HG03095 (cell line): ENCODE data around the gene MYO1B.

Experiments used
- ATAC-seq: cut with Tn5 transposase; IDR thresholded peaks from one replicate; pipeline ENCODE4 v1.9.1; 2021; ENCODE audit warnings: moderate library complexity; ENCODE audit not compliant: unreplicated experiment

The MYO1B gene

DNA sequence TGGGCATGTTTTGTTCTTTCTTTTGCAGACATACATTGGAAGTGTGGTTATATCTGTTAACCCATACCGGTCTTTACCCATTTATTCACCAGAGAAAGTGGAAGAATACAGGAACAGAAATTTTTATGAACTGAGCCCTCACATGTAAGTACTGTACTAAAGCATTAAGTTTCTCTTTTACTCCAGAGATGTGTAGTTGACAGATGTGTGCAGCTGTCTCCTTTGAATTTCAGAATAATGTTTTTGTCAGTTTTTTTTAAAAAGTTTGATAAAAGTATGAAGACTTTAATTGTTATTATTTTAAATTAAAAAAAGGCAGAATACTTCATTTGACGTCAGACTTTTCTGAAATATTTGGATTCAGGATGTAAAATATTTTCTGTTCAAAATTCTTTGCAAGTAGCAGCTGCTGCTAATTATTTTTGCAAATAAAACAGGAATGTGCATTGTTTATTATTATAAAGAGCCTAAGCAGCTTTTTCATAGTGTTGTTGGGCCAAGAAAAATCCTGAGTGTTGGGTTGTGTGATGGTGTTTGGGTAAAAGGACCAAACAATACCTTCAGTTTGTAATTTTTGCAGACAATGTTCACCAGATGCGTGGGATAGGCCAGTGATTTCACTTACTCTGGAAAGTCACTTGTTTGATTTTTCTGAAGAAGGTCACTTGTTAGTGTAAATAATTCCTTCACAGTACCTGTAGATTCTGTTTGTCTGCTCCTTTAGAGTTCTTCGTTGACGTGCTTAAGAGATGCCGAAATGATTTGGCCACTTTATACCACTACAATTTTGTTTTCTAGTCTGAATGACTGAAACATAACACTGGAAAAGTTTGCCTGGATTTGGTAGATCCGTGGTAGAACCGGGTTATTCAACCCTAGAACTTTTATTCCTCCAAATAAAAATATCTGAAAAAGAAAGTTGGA lies 51.1 kb downstream of the MYO1B start:
- no peak for ATAC-seq

DNA sequence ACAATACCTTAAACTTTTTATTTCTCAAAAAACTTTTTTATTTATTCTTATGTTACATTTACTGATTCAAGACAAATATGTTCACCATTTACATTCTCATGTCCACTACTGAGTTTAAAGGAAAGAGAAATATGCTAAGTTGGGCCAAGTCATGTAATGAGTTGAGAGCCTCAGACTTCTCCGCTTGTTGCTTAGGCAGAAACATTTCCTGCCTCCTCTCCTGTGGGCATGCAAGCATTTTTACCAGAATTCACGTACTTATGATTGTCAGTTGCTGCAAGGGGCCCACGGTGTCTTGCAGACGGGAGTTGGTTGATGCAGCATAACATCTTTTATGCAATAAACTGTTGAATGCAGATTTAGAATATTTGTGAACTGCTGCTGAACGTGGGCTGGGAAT lies 51.8 kb downstream of the MYO1B start:
- ATAC-seq: no peak

DNA sequence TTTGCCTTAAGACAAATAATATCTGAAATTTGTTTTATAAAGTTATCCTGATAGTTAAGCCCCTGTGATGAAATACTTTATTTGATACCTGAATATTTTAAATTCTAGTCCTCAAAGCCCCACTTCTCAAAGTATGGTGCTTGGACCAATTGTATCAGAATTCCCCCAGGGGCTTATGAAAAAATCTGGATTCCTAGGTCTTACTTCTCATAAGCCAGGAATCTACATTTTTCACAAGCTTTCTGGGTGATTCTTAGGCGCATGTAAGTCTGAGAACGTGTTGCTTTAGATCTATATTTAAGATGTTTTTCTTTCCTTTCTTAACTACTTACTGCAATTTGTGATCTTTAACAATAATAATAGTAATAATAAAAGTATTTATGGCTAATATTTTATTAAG lies 53.1 kb downstream of the MYO1B start:
- ATAC-seq: no peak

DNA sequence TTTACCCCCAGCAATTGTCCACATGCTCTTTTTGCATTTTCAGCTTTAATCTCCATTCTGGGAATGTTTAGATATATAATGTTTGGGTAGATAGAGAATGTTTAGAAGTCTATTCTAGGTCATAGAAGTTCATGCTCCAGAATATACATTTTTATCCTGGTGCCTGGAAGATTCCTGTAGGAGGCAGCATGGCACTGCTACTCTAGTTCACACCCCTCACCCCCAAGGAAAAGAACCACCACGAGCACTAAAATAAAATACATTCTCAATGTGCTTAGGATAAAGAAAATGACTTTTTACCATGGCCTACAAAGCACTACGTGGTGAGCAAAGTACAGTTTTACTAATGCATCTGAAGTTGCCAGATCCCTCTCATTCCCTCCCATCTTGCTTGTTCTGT lies 53.8 kb downstream of the MYO1B start:
- ATAC-seq: no peak

DNA sequence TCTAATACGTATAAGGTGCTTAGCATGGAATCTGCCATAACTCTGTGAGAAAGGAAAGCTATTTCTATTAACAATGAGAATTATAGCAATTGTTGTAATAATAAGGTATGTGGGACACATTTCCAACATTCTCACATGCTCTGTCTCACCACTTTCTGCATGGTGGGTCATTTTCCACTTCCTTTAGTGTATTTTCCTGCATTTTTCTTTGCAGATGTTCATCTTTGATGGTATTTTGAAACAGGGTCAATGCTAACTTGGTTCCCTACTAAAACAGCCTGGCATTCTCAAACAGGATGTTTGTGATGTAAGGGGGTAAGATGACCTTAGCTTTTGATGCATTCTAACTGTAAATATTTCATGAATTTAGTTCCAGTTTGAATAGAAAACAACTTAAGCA lies 54.7 kb downstream of the MYO1B start:
- ATAC-seq: no peak

DNA sequence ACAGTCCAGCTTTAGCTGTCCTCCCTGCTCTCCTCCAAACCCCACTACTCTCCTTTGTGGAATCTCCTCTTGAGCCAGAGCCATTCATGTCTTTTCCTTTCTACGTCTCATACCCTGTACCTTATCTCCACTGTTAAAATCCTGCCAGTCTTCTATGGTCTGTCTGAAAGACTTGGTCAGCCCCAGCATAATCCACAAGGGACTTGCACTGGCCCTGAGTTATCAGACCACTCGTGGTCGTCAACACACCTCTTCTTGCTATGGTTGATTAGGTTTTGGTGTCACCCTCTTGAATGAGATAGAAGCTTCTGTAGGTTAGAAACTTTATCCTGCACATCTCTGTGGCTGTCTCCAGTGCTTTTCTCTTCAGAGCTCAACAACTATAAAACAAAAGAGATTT lies 56.8 kb downstream of the MYO1B start:
- no peak for ATAC-seq

DNA sequence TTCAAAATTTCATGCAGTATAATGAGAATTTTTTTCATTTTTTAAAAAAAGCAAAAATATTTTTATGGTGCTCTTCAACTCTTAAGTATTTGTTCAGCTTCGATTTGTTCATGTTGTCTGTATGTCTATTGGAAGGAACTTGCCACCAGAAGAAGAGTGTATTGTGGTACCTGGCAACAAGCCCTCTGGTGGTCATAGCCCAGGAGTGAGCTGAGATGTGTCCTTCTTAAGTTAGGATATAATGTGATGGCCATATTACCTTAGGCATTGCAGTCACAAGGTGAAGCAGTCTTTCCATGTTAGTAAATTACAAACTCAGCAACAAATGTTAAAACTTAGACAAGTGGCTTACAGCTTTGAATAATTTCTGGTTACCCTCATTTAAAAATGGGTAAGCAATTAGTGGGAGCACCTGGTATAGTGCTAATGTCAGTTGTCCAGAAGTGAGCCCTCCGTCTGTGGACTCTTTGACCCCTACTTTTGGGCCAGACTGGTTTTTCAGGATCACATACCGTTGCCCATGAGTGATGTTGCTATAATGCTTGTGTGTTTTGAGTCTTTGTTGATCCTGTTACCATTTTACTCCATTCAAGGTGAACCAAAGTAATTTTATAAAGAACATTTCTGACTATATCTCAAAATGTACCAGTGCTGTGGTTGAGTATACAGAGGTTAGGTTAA lies 57.4 kb downstream of the MYO1B start:
- peak; percentile 74 for ATAC-seq

DNA sequence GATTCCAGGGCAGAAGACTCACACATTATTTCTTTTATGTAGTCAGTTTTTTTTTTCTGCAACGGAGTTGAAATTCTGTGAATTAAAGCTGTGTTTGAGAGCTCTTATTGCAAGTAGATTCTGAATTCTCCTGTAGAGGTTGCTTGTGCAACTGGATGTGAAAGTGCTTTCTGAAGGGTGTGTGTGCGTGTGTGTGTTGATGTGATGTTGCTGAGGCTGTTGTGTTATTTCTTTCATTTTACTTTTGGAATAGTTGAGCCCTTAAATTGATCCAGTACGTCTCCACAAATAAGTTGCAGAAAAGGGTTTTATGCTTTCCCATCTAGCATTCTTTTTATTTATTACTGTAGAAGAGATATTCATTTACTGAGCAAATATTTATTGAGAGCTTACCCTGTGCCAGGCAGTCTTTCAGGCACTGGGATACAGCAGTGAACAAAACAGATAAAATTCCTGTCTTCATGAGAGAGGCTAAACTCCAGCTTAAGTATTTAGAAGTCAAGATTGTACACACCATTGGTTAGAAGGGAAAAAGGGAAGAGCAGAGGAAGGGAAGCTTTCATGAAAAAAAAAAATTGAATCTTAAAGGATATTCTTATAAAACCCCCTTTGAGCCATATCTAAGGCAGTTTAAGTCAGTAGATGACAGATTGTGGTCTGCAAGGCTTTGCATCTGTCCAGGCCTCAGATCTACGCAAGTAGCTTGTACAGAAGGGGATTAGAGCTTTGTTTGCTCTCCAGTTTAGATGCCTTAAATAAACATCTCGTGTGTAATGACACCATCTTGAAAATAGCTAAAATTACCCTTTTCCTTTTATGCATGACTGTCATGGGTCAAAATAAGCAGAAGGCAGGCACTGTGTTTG lies 58.2 kb downstream of the MYO1B start:
- ATAC-seq: no peak

DNA sequence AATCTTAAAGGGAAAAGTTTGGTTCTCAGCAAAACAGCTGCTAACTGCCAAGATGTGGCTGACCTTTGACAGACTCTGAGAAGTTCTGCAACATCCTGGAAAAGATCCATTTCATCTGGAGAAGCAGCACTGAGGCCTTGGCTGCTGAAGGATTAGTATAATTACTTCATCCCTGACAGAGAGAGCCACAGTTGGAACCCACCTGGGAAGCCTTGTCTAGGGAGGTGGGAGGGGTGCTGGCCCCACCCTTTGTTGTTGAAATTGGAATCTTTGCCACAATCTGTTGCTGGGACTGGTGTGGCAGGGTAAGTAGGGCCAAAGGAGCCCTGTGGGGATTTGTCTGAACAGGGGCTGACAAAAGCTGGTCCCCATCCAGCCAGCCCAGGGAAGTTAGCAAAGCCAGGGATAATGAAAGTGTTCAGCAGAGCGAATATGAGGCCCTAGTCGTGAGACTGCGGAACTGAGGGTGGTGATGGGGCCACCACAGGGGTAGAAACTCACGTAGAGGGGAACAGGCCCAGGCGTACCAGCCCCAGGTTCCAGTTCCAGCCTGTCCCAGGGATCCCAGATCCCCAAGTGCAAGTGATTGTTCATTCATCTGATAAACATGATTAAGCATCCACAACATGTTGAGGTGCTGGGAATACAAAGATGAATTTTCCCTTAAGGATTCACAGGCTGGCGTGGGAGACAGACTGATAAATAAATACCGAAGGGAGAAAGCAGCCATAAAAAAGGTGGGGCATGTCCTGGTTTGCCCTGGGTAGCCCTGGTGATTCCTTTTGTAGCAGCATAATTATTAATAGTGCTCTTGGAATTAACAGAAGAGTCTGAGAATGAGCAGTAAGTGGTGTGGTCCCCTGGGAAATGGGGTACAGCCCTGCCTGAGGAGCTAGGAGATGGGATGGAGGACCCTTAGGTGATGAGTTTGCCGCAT lies 60.0 kb downstream of the MYO1B start:
- no peak for ATAC-seq

DNA sequence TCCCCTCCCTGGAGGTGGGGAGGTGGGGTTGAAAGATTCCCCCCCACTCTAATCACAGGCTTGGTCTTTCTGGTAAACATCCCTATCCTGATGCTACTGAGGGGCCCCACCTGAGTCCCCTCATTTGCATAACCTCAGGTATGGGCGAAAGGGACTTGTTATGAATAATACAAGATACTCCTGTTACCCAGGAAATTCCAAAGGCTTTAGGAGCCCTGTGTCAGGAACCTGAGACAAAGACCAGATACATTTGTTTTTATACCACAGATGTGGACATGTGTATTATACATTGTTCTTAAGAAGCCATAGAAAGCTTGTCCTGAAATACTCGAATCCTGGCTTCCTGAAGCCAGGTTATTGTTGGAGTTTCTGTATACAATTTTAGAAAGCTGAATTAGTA lies 62.8 kb downstream of the MYO1B start:
- ATAC-seq: no peak

DNA sequence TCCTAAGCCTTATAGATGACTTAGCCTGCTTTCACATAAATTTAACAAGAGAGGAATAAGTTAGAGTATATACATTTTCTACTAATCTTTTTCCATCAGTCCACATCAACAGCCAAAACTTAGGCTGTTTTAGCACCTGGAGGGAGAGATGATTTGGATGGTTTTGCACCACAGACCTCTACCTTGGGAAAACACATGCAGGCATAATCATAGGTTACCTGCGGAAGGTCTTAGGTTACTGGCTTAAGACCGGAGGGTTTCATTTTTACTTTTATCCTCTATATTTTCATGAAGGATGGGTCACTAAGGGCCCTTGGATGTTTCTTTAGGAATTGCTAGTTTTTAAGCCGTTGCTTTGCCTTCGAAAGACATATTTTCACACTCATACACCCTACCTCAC lies 66.0 kb downstream of the MYO1B start:
- ATAC-seq: no peak

DNA sequence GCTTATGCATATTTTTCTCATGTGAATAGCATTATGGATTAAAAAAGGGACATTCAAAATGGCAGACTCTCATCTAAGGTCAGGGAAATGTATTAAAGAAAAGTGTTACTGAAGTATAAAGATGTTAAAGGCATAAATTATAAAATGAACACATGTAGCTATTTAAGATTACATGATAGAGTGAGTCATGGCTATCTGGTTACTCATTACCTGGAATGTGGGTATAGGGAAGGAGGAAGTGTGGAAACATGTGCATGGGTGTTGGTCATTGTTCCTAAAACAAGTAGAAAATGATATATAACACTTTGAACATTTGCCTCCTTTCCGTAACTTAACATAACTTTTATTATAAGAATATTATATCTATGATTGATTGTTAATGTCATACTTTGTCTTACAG lies 66.4 kb downstream of the MYO1B start:
- no peak for ATAC-seq

DNA sequence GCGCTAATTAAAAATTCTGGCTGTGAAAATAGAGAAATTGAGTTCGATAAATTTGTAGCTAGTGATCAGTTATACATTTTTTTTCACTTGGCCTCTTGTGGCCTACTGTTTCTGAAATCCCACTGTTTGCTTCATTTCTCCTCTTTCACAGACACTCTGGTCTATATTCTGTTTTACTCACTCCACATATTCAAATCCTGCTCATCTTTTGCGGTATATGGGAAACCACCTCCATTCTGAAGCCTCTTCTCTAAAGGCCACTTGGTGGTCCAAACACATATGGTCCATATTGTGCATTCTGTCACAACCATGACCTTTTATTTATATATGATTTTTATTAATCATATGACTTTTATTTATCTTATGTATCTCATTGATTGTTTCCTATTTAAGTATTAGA lies 67.0 kb downstream of the MYO1B start:
- no peak for ATAC-seq

DNA sequence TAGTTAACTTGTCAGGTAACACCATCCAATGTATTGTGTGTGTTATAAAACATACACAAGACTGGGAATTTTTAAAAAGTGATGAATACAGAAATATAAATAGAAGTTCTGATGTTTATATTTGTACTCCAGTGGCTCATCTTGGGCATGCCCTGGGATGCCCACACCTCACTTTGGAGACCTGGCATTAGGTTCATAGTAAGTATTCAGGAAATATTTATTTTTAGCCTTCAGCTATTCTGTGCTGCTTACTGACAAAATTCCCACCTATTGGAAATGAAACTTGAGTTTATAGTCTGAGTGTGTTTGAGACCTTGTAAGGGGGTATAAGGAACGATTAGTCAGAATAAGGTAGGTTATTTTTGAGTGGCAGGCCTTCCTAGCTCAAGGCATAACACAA lies 67.5 kb downstream of the MYO1B start:
- no peak for ATAC-seq

DNA sequence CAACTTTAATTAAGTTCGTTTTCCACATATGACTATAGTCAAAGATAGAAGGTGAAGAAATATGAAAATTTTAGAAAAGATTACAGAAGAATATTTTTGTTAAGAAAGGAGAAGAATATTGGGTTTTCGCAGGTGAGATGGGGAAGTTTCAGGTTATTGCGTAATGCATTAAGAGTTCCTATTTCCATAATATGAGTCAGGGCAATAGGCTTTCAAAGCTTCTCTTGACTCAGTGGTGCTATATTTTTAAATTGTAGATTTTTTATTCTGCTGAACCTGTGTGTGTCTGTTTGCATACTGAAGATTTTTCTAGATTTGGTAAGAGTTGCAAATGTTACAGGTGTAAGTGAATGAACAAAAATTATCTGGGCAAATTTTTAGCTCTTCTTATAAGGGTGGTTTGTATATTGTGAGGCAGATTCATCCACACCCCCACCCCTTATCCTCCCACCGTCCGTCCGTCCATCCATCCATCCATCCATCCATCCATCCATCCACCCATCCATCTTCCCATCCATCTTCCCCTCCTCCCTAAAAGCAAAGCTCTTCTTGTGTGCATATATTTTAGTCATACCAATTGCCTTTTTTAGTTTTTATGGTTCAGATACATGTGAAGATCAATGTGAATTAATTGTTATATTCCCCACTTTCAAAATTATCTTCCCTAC lies 69.6 kb downstream of the MYO1B start:
- ATAC-seq: no peak

DNA sequence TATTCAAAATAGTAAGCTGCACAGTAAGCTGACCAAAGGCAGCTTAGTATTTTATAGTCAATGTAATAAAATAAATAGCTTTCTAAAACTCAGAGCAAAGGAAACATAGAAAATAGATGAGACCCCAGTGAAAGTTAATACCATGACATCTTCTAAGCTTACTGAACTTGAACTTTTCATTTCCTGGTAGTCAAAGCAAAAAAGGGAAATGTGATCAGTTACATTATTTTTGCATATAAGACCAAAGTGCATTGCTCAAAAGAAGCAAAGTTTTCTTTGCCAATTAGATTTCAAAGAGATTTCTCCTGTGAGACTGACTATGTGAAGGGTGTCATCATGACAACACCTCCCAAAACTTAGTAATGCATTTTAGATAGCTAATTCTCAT lies 70.2 kb downstream of the MYO1B start:
- ATAC-seq: no peak

DNA sequence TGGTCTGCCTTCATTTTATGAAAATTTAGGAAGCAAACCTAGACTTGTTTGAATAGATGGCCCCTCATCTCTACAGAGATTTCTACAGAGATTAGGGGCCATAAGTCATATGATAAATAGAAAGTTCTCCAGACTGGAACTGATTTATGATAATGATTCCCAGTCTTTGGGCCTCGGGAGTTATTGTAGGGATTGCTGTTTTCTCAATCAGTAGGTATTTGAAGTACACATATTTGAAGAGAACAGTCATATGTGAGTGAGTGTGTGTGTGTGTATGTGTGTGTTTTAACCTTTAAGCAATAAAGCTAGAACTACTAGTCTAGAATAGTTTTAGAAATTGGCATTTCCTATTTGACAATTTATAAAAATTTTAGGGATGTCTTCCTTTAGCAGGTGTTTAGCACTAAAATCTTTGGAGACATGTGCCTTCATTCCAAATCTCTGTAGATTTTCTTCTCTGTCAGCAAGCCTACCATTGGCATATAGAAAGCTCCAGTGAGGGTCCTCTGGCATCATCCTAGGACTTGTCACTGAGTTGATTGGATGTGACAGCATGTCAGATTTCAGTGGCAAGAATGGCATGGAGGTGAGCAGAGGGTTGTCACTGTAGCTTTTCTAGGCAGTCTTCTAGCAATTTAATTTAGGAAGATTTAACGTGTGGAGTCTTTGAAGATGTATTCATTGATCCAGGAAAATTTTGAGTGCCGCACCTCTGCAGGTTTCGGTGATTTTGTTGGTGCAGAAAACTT lies 71.2 kb downstream of the MYO1B start:
- no peak for ATAC-seq

DNA sequence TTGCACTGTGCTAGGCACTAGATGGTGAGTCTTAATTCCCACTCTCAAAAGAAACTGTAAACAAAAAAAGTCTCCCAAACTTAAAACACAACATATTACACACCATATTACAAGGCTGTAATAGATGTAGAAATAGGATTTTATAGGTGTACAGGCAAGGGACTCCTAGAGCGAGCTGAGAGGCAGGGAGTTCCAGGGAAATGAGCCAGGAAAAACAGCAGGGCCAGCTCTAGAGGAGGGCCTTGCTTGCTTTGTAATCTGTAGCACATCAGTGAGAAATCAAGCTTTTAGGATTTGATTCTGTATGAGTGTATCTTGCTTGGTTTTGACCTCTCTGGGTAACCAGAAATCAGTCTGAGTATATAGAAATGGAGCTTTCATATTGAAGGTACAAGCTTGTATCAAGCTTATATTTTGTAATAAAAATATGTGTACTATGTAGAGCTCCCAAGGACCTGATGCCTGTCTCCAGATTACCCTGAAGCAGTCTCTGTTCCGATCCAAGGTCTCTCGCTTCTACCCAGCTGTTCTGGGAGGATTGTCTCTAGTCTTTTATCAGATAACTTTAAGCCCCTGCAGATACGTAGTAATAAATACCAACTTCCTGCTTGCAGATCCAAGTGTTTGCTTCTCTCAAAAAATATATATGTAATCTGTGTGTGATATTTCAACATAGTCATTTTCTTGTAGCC lies 73.0 kb downstream of the MYO1B start:
- no peak for ATAC-seq

DNA sequence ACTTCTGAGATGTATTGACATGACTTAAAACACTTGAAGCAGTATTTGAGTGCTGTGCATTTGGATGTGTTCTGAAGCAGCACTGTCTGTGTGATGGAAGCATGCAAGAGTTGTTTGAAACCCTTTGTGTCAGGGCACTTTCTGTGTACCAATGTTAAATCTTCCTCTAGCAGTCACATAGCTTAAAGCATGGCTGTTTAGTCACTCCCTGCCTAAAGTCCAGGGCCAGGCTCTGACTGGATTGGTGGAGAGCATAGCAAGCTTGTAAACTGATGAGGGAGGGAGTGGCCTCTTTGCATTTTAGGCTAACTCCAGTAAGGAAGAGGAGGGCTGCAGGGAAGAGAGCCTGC lies 73.5 kb downstream of the MYO1B start:
- ATAC-seq: no peak
